Measurements from ENCODE around the gene C14orf132.

The C14orf132 gene

GRCh38 chr14:96081767-96082400 is 42.7 kb downstream of the C14orf132 start:
- no peak overlapping the region for H3K4me3 ChIP-seq (ENCODE audit: low read depth, low read length)

GRCh38 chr14:96082420-96083300 is 43.5 kb downstream of the C14orf132 start:
- no peak overlapping the region for H3K4me3 ChIP-seq (ENCODE audit: low read depth, low read length)

GRCh38 chr14:96083667-96084320 is 44.6 kb downstream of the C14orf132 start:
- no peak overlapping the region for H3K4me3 ChIP-seq (ENCODE audit: low read depth, low read length)

GRCh38 chr14:96084796-96085195 is 45.6 kb downstream of the C14orf132 start:
- H3K4me3 ChIP-seq (ENCODE audit: low read depth, low read length): no peak overlapping the region

- no peak overlapping the region for H3K4me3 ChIP-seq (ENCODE audit: low read depth, low read length)
These were observed 46.2 kb downstream of the C14orf132 start for GRCh38 chr14:96085369-96085768.

- H3K4me3 ChIP-seq (ENCODE audit: low read depth, low read length): no peak overlapping the region
These were observed 46.9 kb downstream of the C14orf132 start for GRCh38 chr14:96086032-96086431.

GRCh38 chr14:96086574-96087077 is 47.5 kb downstream of the C14orf132 start:
- no peak overlapping the region for H3K4me3 ChIP-seq (ENCODE audit: low read depth, low read length)

GRCh38 chr14:96088074-96088473 is 48.9 kb downstream of the C14orf132 start:
- no peak overlapping the region for H3K4me3 ChIP-seq (ENCODE audit: low read depth, low read length)

- no peak overlapping the region for H3K4me3 ChIP-seq (ENCODE audit: low read depth, low read length)
These were observed 49.3 kb downstream of the C14orf132 start for GRCh38 chr14:96088481-96088880.

- no peak overlapping the region for H3K4me3 ChIP-seq (ENCODE audit: low read depth, low read length)
These were observed 49.7 kb downstream of the C14orf132 start for GRCh38 chr14:96088911-96089310.

- no peak overlapping the region for H3K4me3 ChIP-seq (ENCODE audit: low read depth, low read length)
These were observed 50.2 kb downstream of the C14orf132 start for GRCh38 chr14:96089401-96089800.

GRCh38 chr14:96090441-96091148 is 51.4 kb downstream of the C14orf132 start:
- H3K4me3 ChIP-seq (ENCODE audit: low read depth, low read length): no peak overlapping the region

GRCh38 chr14:96091149-96091693 is 52.1 kb downstream of the C14orf132 start:
- H3K4me3 ChIP-seq (ENCODE audit: low read depth, low read length): no peak overlapping the region

GRCh38 chr14:96091941-96092411 is 52.8 kb downstream of the C14orf132 start:
- no peak overlapping the region for H3K4me3 ChIP-seq (ENCODE audit: low read depth, low read length)

- no peak overlapping the region for H3K4me3 ChIP-seq (ENCODE audit: low read depth, low read length)
These were observed 53.8 kb downstream of the C14orf132 start for GRCh38 chr14:96092936-96093335.

- no peak overlapping the region for H3K4me3 ChIP-seq (ENCODE audit: low read depth, low read length)
These were observed 55.0 kb downstream of the C14orf132 start for GRCh38 chr14:96094211-96094610.

- H3K4me3 ChIP-seq (ENCODE audit: low read depth, low read length): no peak overlapping the region
These were observed 55.5 kb downstream of the C14orf132 start for GRCh38 chr14:96094656-96095055.

- no peak overlapping the region for H3K4me3 ChIP-seq (ENCODE audit: low read depth, low read length)
These were observed 55.9 kb downstream of the C14orf132 start for GRCh38 chr14:96095058-96095457.

GRCh38 chr14:96095581-96096476 is 56.7 kb downstream of the C14orf132 start:
- no peak overlapping the region for H3K4me3 ChIP-seq (ENCODE audit: low read depth, low read length)

All from iPS-11a (cell line).